GM18499 (cell line): ENCODE results near the gene TRIM9.

Source experiments
- ATAC-seq: cut with Tn5 transposase; IDR thresholded peaks from one replicate; pipeline ENCODE4 v1.9.1; 2021; ENCODE audit warnings: moderate number of reproducible peaks; ENCODE audit not compliant: insufficient read depth, unreplicated experiment

Gene TRIM9

DNA sequence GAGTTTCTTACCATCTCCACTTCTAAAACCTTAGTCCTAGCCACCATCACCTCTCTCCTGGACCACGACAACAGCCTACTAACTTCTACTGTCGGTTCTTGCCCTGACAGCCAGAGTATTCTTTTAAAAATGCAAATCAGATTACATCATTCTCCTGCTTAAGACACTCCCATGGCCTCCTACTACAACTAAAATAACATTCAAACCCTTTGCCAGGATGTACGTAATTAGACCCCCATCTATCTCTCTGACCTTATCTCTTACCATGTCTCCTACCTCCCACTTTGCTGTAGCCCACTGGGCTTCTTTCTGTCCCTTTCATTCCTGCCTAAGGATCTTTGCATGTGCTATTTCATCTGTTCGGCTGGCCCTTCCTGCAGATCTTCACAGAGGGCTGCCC is 27.6 kb downstream of the TRIM9 start:
- ATAC-seq, result no peak

GRCh38 chr14:51066576-51066975 is 28.3 kb downstream of the TRIM9 start:
- ATAC-seq, result no peak

- ATAC-seq, result no peak
Measured at GRCh38 chr14:51059032-51059431, 35.9 kb downstream of the TRIM9 start.

- no peak for ATAC-seq
Measured at GRCh38 chr14:51058382-51058781, 36.5 kb downstream of the TRIM9 start.

- no peak for ATAC-seq
Measured at GRCh38 chr14:51056421-51056820, 38.5 kb downstream of the TRIM9 start.

DNA sequence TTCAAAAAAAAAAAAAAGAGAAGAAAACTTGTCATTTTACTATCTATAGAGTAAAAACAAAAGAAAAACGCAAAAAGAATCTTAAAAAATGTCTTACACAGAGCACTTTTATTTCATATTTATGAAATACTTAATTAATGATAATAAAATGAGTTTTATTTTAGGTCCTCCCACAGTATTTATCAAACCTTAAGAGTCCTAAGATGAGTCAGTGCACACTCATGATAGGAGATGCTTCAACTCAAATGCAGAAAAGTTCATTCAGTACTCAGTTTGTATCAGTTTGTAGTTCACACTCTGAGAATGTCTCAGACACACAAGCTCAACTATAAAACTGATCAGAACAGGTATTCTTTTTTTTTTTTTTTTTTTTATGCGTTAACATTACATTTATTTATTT is 41.7 kb downstream of the TRIM9 start:
- no peak for ATAC-seq

GRCh38 chr14:51044961-51045360 is 49.9 kb downstream of the TRIM9 start:
- no peak for ATAC-seq

DNA sequence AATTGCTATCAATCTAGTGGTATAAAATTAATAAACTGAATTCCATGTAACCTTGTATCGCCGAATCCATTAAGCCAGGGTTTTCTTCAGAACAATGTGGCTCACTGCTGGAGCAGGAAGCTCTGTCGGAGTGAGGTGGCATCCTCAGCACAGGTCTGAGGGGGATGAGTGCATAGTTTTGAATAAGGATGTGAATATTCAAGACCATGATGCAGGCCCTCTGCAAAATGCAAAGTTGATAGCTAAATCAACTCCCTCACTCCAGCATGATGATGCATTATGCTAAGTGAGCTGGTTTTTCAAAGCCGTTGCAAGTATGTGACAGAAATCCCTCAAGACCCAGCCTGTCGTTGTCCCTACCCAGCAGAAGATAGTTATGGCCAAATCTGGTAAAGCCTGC is 53.0 kb downstream of the TRIM9 start:
- no peak for ATAC-seq

GRCh38 chr14:51041108-51041531 is 53.8 kb downstream of the TRIM9 start:
- ATAC-seq, result no peak

DNA sequence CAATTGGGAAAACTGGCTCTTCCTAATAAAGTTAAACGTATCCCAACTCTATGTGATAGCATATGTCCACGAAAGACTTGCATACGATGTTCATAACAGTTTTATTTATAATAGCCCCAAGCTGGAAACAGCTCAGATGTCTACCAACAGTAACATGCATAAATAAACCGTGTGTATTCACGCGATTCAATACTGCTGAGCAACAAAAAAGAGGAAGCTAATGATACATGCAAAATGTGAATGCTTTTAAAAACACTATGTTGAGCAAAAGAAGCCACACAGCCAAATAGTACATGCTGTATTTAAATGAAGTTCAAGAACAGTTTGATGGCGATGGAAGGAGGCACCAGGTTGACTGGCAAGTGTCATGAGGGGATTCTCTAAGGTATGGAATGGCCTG is 55.7 kb downstream of the TRIM9 start:
- no peak for ATAC-seq

DNA sequence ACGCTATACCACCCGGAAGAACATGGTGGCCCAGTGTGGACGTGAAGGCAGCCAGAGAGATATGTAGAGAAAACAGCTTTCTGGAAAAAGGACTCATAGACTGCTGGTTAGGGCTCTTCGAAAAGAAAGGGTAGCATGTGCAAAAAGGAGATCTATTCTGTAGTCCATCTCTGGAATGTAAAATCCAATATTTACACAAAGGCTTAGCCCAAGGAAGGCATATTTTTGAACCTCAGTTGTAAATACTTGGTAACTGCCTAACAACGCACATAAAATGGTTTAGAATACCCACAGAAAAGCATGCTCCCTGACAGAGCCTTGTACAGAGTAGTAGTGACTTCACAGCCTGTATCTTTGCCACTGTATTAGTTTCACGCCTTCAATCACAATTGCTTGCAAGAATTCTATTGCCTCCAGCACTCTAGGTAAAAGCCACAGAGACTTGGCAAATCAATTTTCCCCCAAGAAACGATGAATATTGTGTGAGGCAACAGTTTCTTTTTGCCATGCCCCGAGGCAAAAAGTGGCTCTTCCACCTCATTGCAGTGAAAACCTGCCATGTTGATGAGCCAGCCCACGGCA is 59.2 kb downstream of the TRIM9 start:
- ATAC-seq, result no peak

DNA sequence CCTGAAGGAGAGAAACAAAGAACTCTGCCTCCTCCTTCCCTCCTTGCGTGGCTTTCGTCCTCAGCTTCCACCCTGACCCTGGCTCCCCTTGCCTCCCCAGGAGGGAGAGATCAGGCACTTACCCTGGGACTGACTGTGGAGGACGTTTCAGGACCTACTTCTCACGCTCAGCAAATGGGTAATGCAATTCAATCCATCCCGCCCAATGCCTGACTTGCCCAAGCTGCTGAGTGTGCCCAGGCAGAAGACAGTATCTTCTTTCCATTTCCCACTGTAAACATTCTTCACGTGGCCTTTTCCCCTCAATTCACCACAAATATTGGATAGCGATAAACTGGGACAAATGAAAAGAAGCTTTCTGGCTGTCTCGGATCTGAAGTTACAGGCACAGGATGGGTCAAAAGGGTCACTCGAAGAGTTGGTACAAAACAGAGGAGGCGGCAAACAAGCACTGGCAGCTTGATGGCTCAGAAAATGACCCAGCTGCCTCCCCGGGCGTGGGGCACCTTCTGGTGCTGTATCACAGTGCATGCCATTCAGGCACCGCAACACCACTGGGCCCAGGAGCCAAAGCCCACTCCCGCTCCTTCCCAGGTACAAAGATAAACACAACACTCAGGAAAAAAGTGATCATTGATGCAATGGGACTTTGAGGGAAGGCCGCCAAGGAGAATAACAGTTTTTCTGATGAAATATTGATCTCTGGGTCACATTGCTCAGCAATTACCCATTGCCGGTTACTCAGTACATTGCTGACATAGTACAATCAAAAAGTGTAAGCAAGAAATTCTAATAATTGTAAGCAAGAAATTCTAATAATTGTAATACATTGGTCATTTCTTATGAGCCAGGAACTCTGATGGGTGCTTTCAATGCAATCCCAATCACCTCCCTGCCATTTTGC is 65.8 kb downstream of the TRIM9 start:
- ATAC-seq, result no peak

GRCh38 chr14:51028361-51028760 is 66.5 kb downstream of the TRIM9 start:
- ATAC-seq, result no peak

- no peak for ATAC-seq
Measured at GRCh38 chr14:51024377-51024776, 70.5 kb downstream of the TRIM9 start.

DNA sequence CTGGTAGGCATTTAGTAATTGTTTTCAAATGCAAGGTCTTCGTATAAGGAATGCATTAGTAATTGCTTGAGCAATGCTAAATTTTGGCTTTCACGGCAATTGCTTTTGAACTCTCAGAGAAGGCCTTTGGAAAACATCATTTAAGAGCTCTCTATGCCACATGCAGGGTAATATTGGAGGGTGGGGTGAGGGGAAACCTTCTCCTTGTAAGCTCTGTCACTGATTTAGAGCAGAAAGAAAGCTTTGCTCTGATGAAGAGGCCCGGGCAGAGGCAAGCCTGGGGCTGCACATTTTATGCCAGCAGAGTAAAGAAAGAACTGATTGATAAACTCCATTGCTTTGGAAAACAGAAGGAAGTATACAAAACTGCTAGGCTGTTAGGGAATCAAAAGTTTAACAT is 70.9 kb downstream of the TRIM9 start:
- ATAC-seq, result no peak

GRCh38 chr14:51022769-51023168 is 72.1 kb downstream of the TRIM9 start:
- no peak for ATAC-seq

DNA sequence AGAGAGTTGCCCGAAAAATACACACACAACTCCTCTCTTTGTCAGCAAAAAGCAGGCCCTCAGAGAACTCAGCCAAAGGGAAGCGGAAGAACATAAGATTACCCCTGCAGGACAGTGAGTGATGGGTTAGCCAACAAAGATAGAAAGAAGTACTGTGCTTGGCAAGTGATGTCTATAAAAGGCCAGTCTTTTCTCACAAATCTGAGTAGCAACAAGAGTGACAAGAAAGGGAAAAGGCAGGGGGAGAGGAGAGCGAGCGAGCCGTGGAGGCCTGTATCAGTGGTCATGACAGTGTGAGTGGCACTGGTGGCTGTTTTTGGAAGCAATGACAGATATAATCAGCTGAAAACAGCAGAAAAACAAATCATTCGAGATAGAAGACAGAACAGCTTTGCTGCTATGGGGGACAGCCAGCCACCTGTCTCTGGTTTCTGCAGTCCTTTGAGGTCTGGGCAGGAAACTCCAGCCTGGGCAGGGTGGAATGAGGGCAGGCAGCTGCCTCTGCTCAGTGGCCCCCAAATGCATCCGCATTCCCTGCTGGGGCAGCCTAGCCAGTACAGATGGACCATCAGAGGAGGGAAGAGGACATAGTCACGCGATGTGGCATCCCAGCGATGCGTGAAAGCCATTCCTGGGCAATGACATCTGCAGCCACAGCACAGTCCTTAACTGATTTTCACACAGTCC is 74.7 kb downstream of the TRIM9 start:
- ATAC-seq, result no peak

GRCh38 chr14:51019089-51019488 is 75.8 kb downstream of the TRIM9 start:
- no peak for ATAC-seq

- ATAC-seq, result no peak
Measured at GRCh38 chr14:51018521-51018920, 76.4 kb downstream of the TRIM9 start.

DNA sequence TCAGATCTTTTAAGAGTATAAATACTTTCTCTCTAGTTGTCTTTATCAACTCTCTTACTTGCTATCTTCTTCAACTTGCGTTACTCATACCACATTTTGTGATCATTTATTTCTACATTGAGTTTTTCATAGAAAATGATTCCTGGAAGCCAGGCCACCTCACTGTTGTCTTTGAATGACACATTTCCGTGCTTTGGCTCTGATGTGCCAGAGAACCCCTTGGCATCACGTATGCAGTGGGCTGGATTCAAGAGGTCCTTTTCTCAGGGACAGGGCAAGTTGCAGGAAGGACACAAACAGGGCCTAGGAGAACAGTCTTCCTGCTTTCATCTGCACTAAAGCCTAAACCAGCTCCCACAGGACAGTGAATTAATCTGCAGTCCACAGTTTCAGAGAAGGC is 80.3 kb downstream of the TRIM9 start:
- ATAC-seq, result no peak

DNA sequence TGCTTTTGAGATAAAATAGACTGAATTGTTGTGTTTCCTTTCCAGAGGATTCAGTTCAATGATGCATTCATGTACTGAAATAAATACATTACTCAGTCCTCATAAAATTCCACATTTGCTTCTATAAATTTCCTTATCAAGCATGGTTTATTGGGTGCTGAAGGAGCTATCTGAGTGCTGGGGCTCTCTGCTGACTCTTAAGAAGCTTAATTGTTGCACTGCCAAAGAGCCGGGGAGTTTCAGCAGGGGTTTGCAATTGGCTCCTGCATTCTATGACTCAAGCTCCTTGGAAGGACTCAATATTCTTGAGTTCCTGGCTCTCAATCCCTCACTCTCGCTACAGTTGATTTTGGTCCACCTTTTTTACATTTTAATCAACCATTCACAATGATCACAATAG is 80.8 kb downstream of the TRIM9 start:
- ATAC-seq, result no peak
